HG03469 (cell line): Measurements from ENCODE around the gene G6PC1.

Experiments used
- ATAC-seq: cut with Tn5 transposase; IDR thresholded peaks from one replicate; pipeline ENCODE4 v1.9.1; 2021; ENCODE audit warnings: mild to moderate bottlenecking, moderate library complexity, moderate number of reproducible peaks; ENCODE audit not compliant: unreplicated experiment

G6PC1 gene

GRCh38 chr17:42929497-42929844, 28.9 kb downstream of the G6PC1 start:
- ATAC-seq, result no peak

GRCh38 chr17:42937712-42938596, 37.4 kb downstream of the G6PC1 start:
- no peak for ATAC-seq

DNA sequence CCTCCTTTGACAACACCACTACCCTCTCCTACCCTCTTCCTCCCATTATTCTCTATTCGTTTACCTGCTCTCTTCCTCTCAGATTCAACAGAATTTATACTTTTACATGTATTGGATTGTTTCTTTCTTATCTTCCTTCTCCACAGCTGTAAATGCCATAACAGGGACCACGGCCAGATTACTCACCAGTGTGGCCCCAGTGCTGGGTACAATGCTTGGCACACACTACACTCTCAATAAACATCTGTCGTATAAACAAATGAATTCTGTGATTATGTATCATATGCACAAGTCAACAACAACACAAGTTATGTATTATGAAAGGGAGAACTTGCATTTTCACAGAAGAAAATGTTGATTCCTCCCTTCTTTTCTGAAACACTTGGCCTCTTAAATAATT, 43.6 kb downstream of the G6PC1 start:
- no peak for ATAC-seq

GRCh38 chr17:42946812-42947211, 46.2 kb downstream of the G6PC1 start:
- no peak for ATAC-seq

DNA sequence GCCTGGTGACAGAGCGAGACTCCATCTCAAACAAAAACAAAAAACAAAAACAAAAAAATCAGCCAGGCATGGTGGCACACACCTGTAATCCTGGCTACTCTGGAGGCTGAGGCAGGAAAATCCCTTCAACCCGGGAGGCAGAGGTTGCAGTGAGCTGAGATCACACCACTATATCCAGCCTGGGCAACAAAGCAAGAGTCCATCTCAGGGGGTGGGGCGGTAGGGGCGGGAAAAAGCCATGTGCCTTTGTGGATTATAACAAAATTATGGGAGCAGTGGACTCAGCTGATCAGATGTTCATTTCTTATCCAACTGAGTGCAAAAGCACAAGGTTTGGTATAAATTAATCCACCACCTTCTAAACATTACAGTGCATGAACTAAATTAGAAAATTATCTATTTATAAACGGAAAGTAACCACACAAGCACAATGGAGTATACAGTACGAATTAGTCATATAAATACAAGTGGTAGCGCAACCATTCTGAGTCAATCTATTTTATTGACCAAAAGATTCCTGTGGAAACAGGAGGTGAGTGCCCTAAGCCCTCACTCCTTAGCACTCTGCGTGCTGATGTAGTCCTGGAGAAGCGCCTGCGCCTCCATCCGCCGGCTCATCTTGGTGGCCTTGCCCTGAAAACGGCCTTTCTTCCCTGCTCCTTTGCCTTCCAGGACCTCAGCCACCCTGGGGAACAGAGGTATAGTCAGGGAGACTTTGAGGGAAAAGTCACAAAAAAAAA, 49.6 kb downstream of the G6PC1 start:
- no peak for ATAC-seq
